ENCODE data around the gene PACRG.

PACRG gene

GRCh38 chr6:163054641-163055040 is 326.9 kb downstream of the PACRG start:
- DNase-seq (ENCODE audit: low read depth, low spot score): no peak
- no peak overlapping the region for H3K27ac ChIP-seq

GRCh38 chr6:163057260-163057659 is 329.5 kb downstream of the PACRG start:
- H3K27ac ChIP-seq: no peak overlapping the region
- no peak for DNase-seq (ENCODE audit: low read depth, low spot score)

GRCh38 chr6:163062790-163063189 is 335.0 kb downstream of the PACRG start:
- H3K27ac ChIP-seq: no peak overlapping the region
- DNase-seq (ENCODE audit: low read depth, low spot score): no peak

DNA sequence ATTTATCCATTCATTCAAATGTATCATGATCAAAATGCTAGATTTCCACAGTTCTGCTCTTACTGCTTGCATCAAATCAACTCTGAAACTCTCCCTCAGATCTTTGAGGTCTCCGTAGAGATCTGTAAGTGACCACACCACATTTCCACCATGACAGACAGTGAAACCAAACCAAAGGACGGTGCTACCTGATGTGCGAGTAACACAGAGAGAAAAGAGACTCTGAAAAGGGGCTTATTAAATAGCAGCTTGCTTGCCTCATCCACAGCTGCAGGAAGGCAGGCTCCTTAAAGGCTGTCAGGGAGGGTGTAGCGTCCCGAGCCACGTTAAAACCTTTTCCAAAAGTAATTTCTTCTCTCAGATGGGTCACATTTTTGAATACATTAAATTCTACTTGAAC is 335.8 kb downstream of the PACRG start:
- DNase-seq (ENCODE audit: low read depth, low spot score): no peak
- no peak overlapping the region for H3K27ac ChIP-seq

DNA sequence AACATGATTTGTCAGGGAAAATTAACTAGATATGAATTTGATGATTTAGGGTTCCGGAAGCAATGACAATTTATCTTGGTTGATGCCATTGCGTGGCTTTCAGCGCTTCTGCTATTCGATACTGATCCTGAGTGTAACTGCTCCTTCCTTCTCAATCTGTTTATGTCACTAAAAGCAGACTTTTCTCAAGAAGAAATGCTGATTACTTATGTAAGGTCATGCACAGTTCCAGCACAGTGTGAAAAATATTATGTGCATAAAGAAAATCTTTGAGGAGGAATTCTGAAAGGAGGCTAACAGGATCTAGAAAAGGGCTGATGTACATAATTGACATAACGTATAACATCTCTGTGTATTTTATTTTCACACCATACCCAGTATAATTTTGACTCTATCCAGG is 336.6 kb downstream of the PACRG start:
- DNase-seq (ENCODE audit: low read depth, low spot score): no peak
- H3K27ac ChIP-seq: no peak overlapping the region

GRCh38 chr6:163066200-163066599 is 338.4 kb downstream of the PACRG start:
- no peak for DNase-seq (ENCODE audit: low read depth, low spot score)
- no peak overlapping the region for H3K27ac ChIP-seq

DNA sequence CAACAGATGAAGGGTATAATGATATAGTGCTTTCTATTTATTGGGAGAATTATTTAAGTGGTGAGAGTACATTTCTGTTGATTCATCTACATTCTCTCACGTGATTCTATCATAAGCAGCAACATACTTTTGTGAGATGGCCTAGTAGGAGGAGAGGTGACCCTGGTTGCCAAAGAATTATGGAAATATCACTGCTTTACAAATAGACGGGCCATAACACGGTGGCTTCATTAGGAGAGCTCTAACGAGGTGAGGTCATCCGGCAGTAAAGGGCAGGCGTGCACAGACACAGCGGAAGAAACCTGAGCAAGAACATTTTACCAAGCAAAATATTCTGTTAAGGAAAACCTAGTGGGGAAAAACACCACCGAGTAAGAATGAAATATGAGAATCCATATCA is 349.4 kb downstream of the PACRG start:
- no peak overlapping the region for H3K27ac ChIP-seq
- no peak for DNase-seq (ENCODE audit: low read depth, low spot score)

- no peak overlapping the region for H3K27ac ChIP-seq
- no peak for DNase-seq (ENCODE audit: low read depth, low spot score)
Observed at GRCh38 chr6:163078712-163079111, 350.9 kb downstream of the PACRG start.

- no peak overlapping the region for H3K27ac ChIP-seq
- DNase-seq (ENCODE audit: low read depth, low spot score): no peak
Observed at GRCh38 chr6:163080228-163080627, 352.5 kb downstream of the PACRG start.

- DNase-seq (ENCODE audit: low read depth, low spot score): no peak
- no peak overlapping the region for H3K27ac ChIP-seq
Observed at GRCh38 chr6:163083141-163083540, 355.4 kb downstream of the PACRG start.

DNA sequence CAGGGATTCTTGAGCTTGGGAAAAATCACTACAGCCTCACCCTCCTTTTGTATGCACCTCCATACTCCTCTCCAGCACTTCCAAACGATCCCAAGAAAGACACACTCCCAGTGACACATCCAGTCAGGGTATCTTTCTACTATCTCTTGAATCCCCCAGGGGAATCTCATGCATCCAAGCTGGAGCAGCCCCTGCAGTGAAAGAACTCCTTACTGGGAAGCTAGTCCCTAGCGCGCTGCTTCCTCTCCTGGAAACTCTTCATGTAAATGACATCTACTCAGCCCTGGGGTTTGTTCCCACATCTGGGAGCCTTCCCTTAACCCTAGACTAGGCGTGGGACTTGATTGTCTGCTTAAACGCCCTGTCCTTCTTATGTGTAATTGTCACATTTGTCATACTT is 357.7 kb downstream of the PACRG start:
- DNase-seq (ENCODE audit: low read depth, low spot score): no peak
- no peak overlapping the region for H3K27ac ChIP-seq

DNA sequence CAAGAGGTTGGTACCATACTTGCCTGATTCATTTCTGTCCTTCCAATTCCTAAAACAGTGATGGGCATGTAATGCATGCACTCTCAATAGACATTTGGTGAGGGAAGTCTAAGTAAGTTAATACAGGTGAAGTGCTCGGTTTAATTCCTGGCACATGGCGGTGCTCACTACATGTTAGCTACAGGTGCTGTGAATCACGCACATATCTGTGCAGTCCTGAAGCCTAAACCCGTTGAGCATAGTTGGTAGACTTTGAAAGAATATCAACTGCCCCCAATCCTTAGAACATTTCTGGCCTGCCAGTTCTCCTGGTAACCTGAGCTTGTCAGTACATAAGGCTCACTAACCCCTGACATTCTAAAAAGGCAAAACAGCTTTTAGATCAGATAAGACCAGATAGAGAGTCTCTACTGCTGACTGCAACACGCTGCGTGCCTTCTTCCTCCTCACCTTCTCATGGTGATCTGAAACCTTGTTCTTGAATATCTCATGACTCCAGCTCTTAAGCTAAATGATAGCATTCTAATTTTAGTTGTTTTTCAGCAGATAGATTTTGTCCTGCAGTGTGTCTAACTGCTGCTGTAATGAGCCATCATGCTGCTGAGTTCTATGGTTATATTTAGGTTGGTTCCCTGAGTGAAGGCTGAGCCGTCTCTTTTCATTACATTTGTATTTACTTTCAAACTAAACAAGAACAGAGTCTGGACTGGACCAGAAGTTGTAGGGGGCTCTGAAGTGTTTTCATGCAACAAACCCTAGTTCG is 358.3 kb downstream of the PACRG start:
- no peak overlapping the region for H3K27ac ChIP-seq
- no peak for DNase-seq (ENCODE audit: low read depth, low spot score)

GRCh38 chr6:163086624-163086920 is 358.8 kb downstream of the PACRG start:
- no peak for DNase-seq (ENCODE audit: low read depth, low spot score)
- H3K27ac ChIP-seq: no peak overlapping the region

DNA sequence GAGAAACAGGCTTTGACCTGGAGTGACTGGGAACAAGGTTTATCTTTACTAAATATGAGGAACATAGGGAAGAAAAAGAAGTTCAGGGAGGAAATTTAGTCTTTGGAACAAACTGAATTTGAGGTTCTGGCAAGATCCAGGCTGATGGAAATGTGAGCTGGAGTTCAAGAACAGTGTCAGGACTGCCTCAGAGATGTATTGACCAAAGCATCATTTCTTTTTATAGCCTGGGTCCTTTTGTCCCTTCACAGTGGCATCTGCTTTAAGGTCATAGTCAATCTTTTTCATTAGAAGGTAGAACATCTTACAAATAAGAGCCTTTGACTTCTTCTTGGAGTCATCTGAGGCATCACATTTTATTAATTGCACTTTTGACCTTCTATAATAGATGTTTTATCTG is 360.2 kb downstream of the PACRG start:
- DNase-seq (ENCODE audit: low read depth, low spot score): no peak
- H3K27ac ChIP-seq: no peak overlapping the region

DNA sequence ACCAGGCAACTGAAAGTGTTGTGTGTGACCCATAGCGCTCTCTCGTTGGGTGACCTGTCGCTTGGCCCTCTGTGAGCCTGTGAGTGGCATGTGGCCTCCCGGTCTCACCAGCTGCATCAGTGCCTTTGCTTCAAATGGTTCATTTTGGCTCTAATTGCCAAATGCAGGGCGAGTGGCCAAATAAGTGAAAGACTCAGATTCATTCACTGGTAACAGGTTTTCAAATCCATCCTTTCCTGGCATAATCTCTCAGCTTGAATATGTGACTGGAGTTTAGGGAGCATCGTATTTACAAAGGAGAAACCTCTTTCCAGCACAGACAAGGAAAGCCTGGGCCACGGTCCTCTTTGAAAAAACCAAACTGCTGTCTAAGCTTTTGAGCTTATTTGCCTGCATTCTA is 365.1 kb downstream of the PACRG start:
- no peak overlapping the region for H3K27ac ChIP-seq
- DNase-seq (ENCODE audit: low read depth, low spot score): no peak

DNA sequence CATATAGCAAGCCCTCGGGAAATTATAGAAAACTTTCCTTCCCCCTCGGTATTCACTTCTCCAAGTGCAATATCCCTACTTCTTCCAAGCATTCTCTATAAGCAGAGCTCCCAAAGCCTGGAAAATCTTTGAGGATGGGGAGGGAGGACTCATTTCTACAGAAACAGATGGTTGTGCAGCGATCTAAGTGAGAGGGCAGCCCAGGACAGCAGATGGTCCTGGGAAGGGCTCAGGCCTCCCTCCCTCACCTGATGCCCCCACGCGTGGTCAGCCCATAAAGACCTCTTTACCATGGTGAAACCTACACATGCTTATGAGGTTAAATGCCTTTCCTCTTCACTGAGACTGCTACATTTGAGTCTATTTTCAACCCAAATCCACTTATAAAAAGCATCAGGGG is 367.1 kb downstream of the PACRG start:
- no peak for DNase-seq (ENCODE audit: low read depth, low spot score)
- no peak overlapping the region for H3K27ac ChIP-seq

- no peak overlapping the region for H3K27ac ChIP-seq
- no peak for DNase-seq (ENCODE audit: low read depth, low spot score)
Observed at GRCh38 chr6:163095401-163095800, 367.6 kb downstream of the PACRG start.

- no peak for DNase-seq (ENCODE audit: low read depth, low spot score)
- no peak overlapping the region for H3K27ac ChIP-seq
Observed at GRCh38 chr6:163098827-163099479, 371.2 kb downstream of the PACRG start.

- no peak overlapping the region for H3K27ac ChIP-seq
- DNase-seq (ENCODE audit: low read depth, low spot score): no peak
Observed at GRCh38 chr6:163099621-163100171, 371.9 kb downstream of the PACRG start.

DNA sequence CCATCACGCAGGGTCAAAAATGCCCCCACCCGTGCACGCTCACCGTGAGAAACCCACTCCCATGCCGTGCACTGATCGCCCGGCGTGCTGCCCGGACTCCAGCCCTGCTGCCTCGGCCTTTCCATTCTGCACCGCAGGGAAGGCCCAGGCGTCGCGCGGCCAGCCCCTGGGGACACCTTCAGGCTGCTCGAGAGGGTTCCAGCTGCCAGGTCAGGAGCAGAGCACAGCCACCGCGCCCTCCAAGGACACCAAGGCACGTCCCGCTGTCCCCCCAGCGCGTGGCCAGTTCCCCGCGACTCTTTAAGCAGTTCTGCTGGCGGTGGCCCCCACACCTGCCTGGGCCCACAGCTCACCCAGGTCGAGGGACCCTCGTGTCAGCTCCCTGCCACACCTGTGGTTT is 372.5 kb downstream of the PACRG start:
- DNase-seq (ENCODE audit: low read depth, low spot score): no peak
- H3K27ac ChIP-seq: no peak overlapping the region

GRCh38 chr6:163113358-163113962 is 385.7 kb downstream of the PACRG start:
- no peak for DNase-seq (ENCODE audit: low read depth, low spot score)
- H3K27ac ChIP-seq: no peak overlapping the region

- H3K27ac ChIP-seq: no peak overlapping the region
- no peak for DNase-seq (ENCODE audit: low read depth, low spot score)
Observed at GRCh38 chr6:163118941-163119340, 391.2 kb downstream of the PACRG start.
